Naive B cell (primary cell): ENCODE data around the gene RFX6. TPM values are rescaled to one million over a fixed set of nuclear protein-coding genes. Genes with fewer than 3 reads are reported as not detected.

Experiments
- ATAC-seq, 2 donors: fragments of 150-1000 bp; cut with Tn5 transposase; 2 replicates each; pipeline ENCODE4 v1.10.0; 2021; ENCODE audit warnings: low read depth in 2 of 2, mild to moderate bottlenecking in 2 of 2, moderate library complexity in 2 of 2
- DNase-seq: peaks from one replicate; pipeline ENCODE4 v3.0.0; 2022
- H3K27ac Mint-ChIP-seq, 6 donors: one replicate each; pipeline ENCODE4 v1.8.0; 2020 to 2022; ENCODE audit warnings: mild to moderate bottlenecking in 6 of 6, mixed read lengths in 6 of 6, moderate library complexity in 5 of 6, inconsistent platforms in 2 of 6
- H3K27me3 Mint-ChIP-seq, 3 donors: one replicate each; pipeline ENCODE4 v1.8.0; 2021 to 2022; ENCODE audit warnings: mixed read lengths in 3 of 3, mild to moderate bottlenecking in 1 of 3
- H3K36me3 Mint-ChIP-seq, 2 donors: one replicate each; pipeline ENCODE4 v1.8.0; 2020 to 2022; ENCODE audit warnings: mixed read lengths in 2 of 2, inconsistent platforms in 1 of 2, mild to moderate bottlenecking in 1 of 2
- H3K4me1 Mint-ChIP-seq, 3 donors: one replicate each; pipeline ENCODE4 v1.8.0; 2020 to 2022; ENCODE audit warnings: mixed read lengths in 3 of 3, inconsistent platforms in 1 of 3, mild to moderate bottlenecking in 1 of 3, moderate library complexity in 1 of 3
- H3K4me3 Mint-ChIP-seq, 8 donors: one replicate each; pipeline ENCODE4 v1.8.0; 2020 to 2022; ENCODE audit warnings: mild to moderate bottlenecking in 8 of 8, mixed read lengths in 8 of 8, moderate library complexity in 8 of 8, inconsistent platforms in 2 of 8
- H3K9me3 Mint-ChIP-seq, 7 donors: one replicate each; pipeline ENCODE4 v1.8.0; 2020 to 2022; ENCODE audit warnings: mixed read lengths in 7 of 7, mild to moderate bottlenecking in 5 of 7, inconsistent platforms in 2 of 7, moderate library complexity in 1 of 7
- polyA plus RNA-seq, 6 donors: library from polyadenylated mRNA; unstranded; fragments of 300-500 nt; fragmentation: Illumina TruSeq; gene quantifications; one replicate each; pipeline ENCODE4 v1.2.3, GENCODE V29; 2021; ENCODE audit warnings: low read depth in 6 of 6

Gene RFX6
- polyA plus RNA-seq, 6 donors from 2014 or later, result not detected

DNA sequence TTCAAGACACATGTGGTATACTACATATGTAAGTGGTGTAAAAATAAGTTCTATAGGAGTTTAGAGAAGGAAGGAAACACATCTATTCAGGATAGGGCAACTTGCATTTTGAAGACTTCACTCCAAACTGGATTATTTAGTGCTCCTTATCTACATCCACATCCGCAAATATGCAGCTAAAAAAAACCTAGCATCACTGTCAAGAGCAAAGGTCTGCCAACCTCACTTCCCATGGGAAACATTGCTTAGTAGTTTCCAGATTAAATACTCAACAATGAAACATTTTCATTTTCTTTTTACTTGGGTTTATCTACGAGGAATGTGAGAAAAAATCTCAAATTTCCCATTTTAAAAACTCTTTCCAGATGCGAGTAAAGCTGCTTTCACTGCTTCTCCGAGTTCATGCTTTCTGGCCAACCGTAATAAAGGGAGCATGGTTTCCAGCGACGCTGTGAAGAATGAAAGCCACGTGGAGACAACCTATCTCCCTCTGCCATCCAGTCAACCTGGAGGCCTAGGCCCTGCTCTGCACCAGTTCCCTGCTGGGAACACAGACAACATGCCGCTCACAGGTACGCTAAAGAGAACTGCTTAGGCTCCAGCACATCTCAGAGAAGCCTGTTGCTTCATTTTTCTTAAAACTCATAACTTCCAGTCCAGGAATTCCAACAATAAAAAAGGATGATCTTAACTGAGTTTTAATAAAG, 48.2 kb downstream of the RFX6 start:
- ATAC-seq (no peak), DNase-seq (no peak)
- no peak overlapping the region for H3K27ac Mint-ChIP-seq
- peaks cover 0 to 7% (median 4%) of the 10 kb centered on the region in 3 donors for H3K27me3 Mint-ChIP-seq
- no peak overlapping the region for H3K4me3 Mint-ChIP-seq
- peaks cover 0 to 4% (median 0%) of the 10 kb centered on the region in 7 donors for H3K9me3 Mint-ChIP-seq
- no peaks in the 10 kb centered on the region for H3K4me1 Mint-ChIP-seq
- H3K36me3 Mint-ChIP-seq, result no peaks in the 10 kb centered on the region

DNA sequence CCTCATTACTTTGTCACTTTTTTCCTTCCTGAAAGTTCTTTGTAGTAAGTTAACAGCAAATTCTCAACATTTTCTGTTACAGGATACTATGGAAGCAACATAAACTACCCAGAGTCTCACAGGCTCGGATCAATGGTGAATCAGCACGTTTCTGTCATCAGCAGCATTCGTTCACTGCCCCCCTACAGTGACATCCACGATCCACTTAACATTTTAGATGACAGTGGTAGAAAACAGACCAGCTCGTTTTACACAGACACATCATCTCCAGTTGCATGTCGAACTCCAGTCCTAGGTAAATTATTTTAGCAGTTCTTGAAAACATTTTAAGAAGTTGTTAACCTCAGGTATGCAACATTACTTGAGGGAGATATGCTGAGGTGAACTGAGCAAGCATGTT, 51.6 kb downstream of the RFX6 start:
- peaks cover 6 to 11% (median 10%) of the 10 kb centered on the region in 3 donors for H3K27me3 Mint-ChIP-seq

GRCh38 chr6:116929825-116930224, 52.8 kb downstream of the RFX6 start:
- Mint-ChIP-seq H3K4me1 (no peaks in the 10 kb centered on the region), H3K36me3 (no peaks in the 10 kb centered on the region)
- no peak for ATAC-seq

More for the DNA sequence above, 51.6 kb downstream of the RFX6 start:
- H3K36me3 Mint-ChIP-seq, result no peaks in the 10 kb centered on the region
- no peak overlapping the region for H3K27ac Mint-ChIP-seq
- no peaks in the 10 kb centered on the region for H3K4me1 Mint-ChIP-seq
- DNase-seq (no peak), ATAC-seq (no peak)
- H3K9me3 Mint-ChIP-seq, result peaks cover 0 to 4% (median 2%) of the 10 kb centered on the region in 7 donors
- no peak overlapping the region for H3K4me3 Mint-ChIP-seq

DNA sequence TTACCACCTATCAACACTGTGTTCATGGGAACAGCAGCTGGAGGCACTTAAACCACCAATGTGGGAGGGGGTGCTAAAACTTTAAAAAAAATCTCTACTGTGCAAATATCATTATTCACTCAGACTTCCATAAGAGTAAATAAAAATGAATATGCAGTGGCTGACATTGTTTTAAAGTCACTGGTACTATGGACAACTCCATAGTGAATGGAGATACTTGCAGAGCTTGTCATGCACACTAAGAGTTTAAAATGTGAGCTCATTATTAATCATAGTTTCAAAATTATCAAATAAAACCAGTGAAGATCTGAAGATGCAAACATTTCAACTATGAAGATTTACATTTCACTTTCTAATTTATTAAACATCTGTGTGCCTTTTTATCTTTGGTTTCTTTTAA, 54.4 kb downstream of the RFX6 start:
- H3K4me3 Mint-ChIP-seq, result no peak overlapping the region
- DNase-seq (no peak), ATAC-seq (no peak)
- H3K27me3 Mint-ChIP-seq, result peaks cover 6 to 11% (median 10%) of the 10 kb centered on the region in 3 donors
- peaks cover 0 to 4% (median 2%) of the 10 kb centered on the region in 7 donors for H3K9me3 Mint-ChIP-seq
- no peaks in the 10 kb centered on the region for H3K36me3 Mint-ChIP-seq
- no peak overlapping the region for H3K27ac Mint-ChIP-seq
- no peaks in the 10 kb centered on the region for H3K4me1 Mint-ChIP-seq

More at GRCh38 chr6:116929825-116930224, 52.8 kb downstream of the RFX6 start:
- H3K4me3 Mint-ChIP-seq, result no peak overlapping the region
- peaks cover 0 to 4% (median 2%) of the 10 kb centered on the region in 7 donors for H3K9me3 Mint-ChIP-seq
- no peak for DNase-seq
- peaks cover 6 to 11% (median 10%) of the 10 kb centered on the region in 3 donors for H3K27me3 Mint-ChIP-seq
- H3K27ac Mint-ChIP-seq, result no peak overlapping the region

DNA sequence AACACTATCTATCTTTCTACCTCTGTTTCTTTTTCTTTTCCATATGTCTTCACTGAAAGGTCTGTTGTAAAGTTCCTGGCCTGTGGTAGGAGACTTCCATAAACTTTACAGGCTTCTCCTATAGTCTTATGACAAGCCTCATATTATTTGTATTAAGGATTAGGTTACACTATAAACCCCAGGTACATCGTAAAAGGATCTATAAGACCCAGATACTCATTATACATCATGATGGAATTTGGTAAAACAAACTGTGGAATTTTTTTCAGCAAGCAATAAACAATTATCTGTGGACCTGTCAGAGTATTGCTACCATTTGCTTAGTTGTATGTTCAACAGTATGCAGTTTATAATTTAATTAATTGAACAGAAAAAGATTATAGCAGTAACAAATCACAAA, 55.5 kb downstream of the RFX6 start:
- Mint-ChIP-seq H3K4me3 (no peak overlapping the region), H3K27ac (no peak overlapping the region), H3K27me3 (peaks cover 6 to 11% (median 10%) of the 10 kb centered on the region in 3 donors), H3K9me3 (peaks cover 0 to 4% (median 0%) of the 10 kb centered on the region in 7 donors), H3K4me1 (no peaks in the 10 kb centered on the region), H3K36me3 (no peaks in the 10 kb centered on the region)
- DNase-seq (no peak), ATAC-seq (no peak)

DNA sequence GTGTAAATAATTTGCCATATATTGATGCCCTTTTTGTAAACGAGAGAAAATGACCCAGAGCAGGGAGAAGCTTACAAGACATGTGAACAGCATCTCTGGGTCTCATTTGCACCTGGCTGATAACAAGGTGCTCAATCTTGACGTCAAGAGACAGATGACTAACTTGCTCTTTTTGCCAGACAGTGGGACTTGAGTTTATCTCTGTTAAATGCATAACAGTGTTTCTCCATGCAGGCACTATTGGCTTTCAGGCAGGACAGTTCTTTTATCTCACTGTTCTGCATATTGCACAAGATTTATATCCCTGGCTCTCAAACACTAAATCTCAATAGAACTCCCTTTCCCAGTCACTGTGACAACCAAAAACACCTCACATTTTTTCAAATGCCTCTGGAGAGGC, 56.4 kb downstream of the RFX6 start:
- no peak for ATAC-seq
- no peak overlapping the region for H3K27ac Mint-ChIP-seq
- H3K4me3 Mint-ChIP-seq, result no peak overlapping the region
- DNase-seq, result no peak
- H3K4me1 Mint-ChIP-seq, result no peaks in the 10 kb centered on the region
- peaks cover 0 to 4% (median 0%) of the 10 kb centered on the region in 7 donors for H3K9me3 Mint-ChIP-seq
- peaks cover 6 to 11% (median 10%) of the 10 kb centered on the region in 3 donors for H3K27me3 Mint-ChIP-seq
- no peaks in the 10 kb centered on the region for H3K36me3 Mint-ChIP-seq

GRCh38 chr6:116938305-116938704, 61.3 kb downstream of the RFX6 start:
- no peaks in the 10 kb centered on the region for H3K36me3 Mint-ChIP-seq
- H3K4me1 Mint-ChIP-seq, result no peaks in the 10 kb centered on the region
- no peak for ATAC-seq
- H3K4me3 Mint-ChIP-seq, result no peak overlapping the region
- H3K9me3 Mint-ChIP-seq, result peaks cover 0 to 5% (median 0%) of the 10 kb centered on the region in 7 donors
- no peak overlapping the region for H3K27ac Mint-ChIP-seq
- H3K27me3 Mint-ChIP-seq, result peaks cover 0 to 15% (median 0%) of the 10 kb centered on the region in 3 donors
- no peak for DNase-seq

DNA sequence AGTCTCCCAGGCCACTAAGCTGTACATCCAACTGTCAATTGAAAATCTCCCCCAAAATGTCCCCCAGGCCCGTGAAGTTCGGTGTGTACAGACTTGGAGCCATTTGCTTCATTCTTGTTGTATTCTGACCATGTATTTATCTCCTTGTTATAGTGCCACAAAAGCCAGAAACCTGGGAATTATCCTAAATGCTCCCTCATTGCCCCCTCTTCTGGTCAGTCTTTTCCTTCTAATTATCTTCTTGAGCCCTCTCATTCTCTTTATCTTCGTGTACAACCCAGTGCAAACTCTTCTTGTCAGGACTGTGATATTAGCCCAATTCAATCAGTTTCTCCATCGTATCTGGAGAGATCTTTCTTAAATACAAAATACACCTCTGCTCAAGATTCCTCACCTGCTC, 64.7 kb downstream of the RFX6 start:
- Mint-ChIP-seq H3K27me3 (peaks cover 6 to 34% (median 9%) of the 10 kb centered on the region in 3 donors), H3K27ac (no peak overlapping the region), H3K4me1 (no peaks in the 10 kb centered on the region), H3K9me3 (peaks cover 0 to 5% (median 0%) of the 10 kb centered on the region in 7 donors), H3K4me3 (no peak overlapping the region), H3K36me3 (no peaks in the 10 kb centered on the region)
- DNase-seq, result no peak
- no peak for ATAC-seq

GRCh38 chr6:116945809-116946208, 68.8 kb downstream of the RFX6 start:
- DNase-seq, result no peak

GRCh38 chr6:116948533-116949304, 71.7 kb downstream of the RFX6 start:
- peaks cover 0 to 2% (median 0%) of the 10 kb centered on the region in 7 donors for H3K9me3 Mint-ChIP-seq
- H3K27ac Mint-ChIP-seq, result no peak overlapping the region
- no peaks in the 10 kb centered on the region for H3K4me1 Mint-ChIP-seq

More at GRCh38 chr6:116945809-116946208, 68.8 kb downstream of the RFX6 start:
- Mint-ChIP-seq H3K27me3 (peaks cover 6 to 39% (median 13%) of the 10 kb centered on the region in 3 donors), H3K27ac (no peak overlapping the region), H3K36me3 (no peaks in the 10 kb centered on the region), H3K4me1 (no peaks in the 10 kb centered on the region), H3K4me3 (no peak overlapping the region), H3K9me3 (peaks cover 0 to 5% (median 0%) of the 10 kb centered on the region in 7 donors)
- no peak for ATAC-seq

DNA sequence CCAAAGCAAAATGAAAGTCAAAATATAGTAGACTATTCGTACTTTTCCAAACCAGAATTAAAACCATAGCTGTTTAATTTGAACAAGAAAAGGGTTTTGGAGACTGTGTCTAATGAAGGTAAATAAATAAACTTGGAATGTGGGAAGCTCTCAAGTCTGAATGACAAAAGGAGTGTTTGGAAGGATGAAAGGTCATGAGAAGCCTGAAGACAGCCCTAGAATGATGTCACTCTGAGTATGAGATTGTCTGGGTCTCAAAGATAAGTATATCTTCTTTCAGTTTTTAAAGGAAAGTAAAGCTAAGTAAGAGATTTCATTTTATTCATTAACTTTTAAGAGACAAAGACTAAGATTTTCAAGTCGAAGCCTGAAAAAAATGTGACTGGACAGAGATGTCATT, 72.9 kb downstream of the RFX6 start:
- H3K27me3 Mint-ChIP-seq, result peaks cover 6 to 22% (median 17%) of the 10 kb centered on the region in 3 donors
- H3K36me3 Mint-ChIP-seq, result no peaks in the 10 kb centered on the region
- H3K27ac Mint-ChIP-seq, result no peak overlapping the region
- H3K4me1 Mint-ChIP-seq, result no peaks in the 10 kb centered on the region
- ATAC-seq (no peak), DNase-seq (no peak)
- H3K4me3 Mint-ChIP-seq, result no peak overlapping the region
- peaks cover 0 to 2% (median 0%) of the 10 kb centered on the region in 7 donors for H3K9me3 Mint-ChIP-seq

More at GRCh38 chr6:116948533-116949304, 71.7 kb downstream of the RFX6 start:
- H3K4me3 Mint-ChIP-seq, result no peak overlapping the region
- ATAC-seq, result no peak
- peaks cover 6 to 25% (median 13%) of the 10 kb centered on the region in 3 donors for H3K27me3 Mint-ChIP-seq
- H3K36me3 Mint-ChIP-seq, result no peaks in the 10 kb centered on the region
- no peak for DNase-seq

- Mint-ChIP-seq H3K4me1 (no peaks in the 10 kb centered on the region), H3K4me3 (no peak overlapping the region), H3K27ac (no peak overlapping the region), H3K36me3 (no peaks in the 10 kb centered on the region), H3K9me3 (peaks cover 0 to 4% (median 0%) of the 10 kb centered on the region in 7 donors), H3K27me3 (peaks cover 0 to 8% (median 5%) of the 10 kb centered on the region in 3 donors)
- ATAC-seq (no peak), DNase-seq (no peak)
Observed at GRCh38 chr6:116954335-116954734, 77.3 kb downstream of the RFX6 start.

- no peak for ATAC-seq
Observed at GRCh38 chr6:116954938-116955337, 77.9 kb downstream of the RFX6 start.

More at GRCh38 chr6:116954938-116955337, 77.9 kb downstream of the RFX6 start:
- H3K9me3 Mint-ChIP-seq, result peaks cover 0 to 4% (median 0%) of the 10 kb centered on the region in 7 donors
- DNase-seq, result no peak
- H3K27me3 Mint-ChIP-seq, result peaks cover 0 to 8% (median 5%) of the 10 kb centered on the region in 3 donors
- H3K36me3 Mint-ChIP-seq, result no peaks in the 10 kb centered on the region
- H3K27ac Mint-ChIP-seq, result no peak overlapping the region
- H3K4me3 Mint-ChIP-seq, result no peak overlapping the region
- H3K4me1 Mint-ChIP-seq, result no peaks in the 10 kb centered on the region
